HepG2 (cell line): ENCODE data around the gene VSTM1. TPM values are rescaled to one million over a fixed set of nuclear protein-coding genes. Genes with fewer than 3 reads are reported as not detected.

Source experiments
- CEBPZ ChIP-seq: IDR thresholded peaks from 2 replicates; pipeline ENCODE4 v1.6.1; 2012; ENCODE audit warnings: low read length, improper control_type of control experiment
- CENPT ChIP-seq: sonication (generic); formaldehyde crosslinking; IDR thresholded peaks from 2 replicates; pipeline ENCODE4 v1.8.0; 2022; ENCODE audit warnings: low read depth, mild to moderate bottlenecking, moderate library complexity, missing genetic modification reagents
- DPF2 ChIP-seq: sonication (generic); formaldehyde crosslinking; IDR thresholded peaks from 2 replicates; pipeline ENCODE4 v1.4.0; 2020; ENCODE audit warnings: mild to moderate bottlenecking, low read depth, missing genetic modification reagents, borderline replicate concordance
- FOXO1 ChIP-seq: sonication (generic); formaldehyde crosslinking; IDR thresholded peaks from 2 replicates; pipeline ENCODE4 v1.4.0; 2020; ENCODE audit warnings: missing genetic modification reagents
- GLI4 ChIP-seq: sonication (generic); formaldehyde crosslinking; IDR thresholded peaks from 2 replicates; pipeline ENCODE4 v1.5.1; 2020; ENCODE audit warnings: missing genetic modification reagents, mild to moderate bottlenecking, moderate library complexity, borderline replicate concordance
- ISL2 ChIP-seq: sonication (generic); formaldehyde crosslinking; IDR thresholded peaks from 2 replicates; pipeline ENCODE4 v1.5.0; 2020; ENCODE audit warnings: missing genetic modification reagents
- MNT ChIP-seq: fragments of 450-650 bp; IDR thresholded peaks from 2 replicates; pipeline ENCODE4 v1.6.1; 2016
- ZNF292 ChIP-seq: sonication (generic); formaldehyde crosslinking; IDR thresholded peaks from 2 replicates; pipeline ENCODE4 v1.8.1; 2022; ENCODE audit warnings: mild to moderate bottlenecking, low read depth, missing genetic modification reagents, borderline replicate concordance
- ZNF557 ChIP-seq: sonication (generic); formaldehyde crosslinking; IDR thresholded peaks from 2 replicates; pipeline ENCODE4 v1.4.0; 2020; ENCODE audit warnings: missing genetic modification reagents
- ZNF672 ChIP-seq: sonication (generic); formaldehyde crosslinking; IDR thresholded peaks from 2 replicates; pipeline ENCODE4 v1.8.1; 2022; ENCODE audit warnings: missing genetic modification reagents
- ZNF747 ChIP-seq: sonication (generic); formaldehyde crosslinking; IDR thresholded peaks from 2 replicates; pipeline ENCODE4 v1.8.1; 2023; ENCODE audit warnings: missing genetic modification reagents, mild to moderate bottlenecking, borderline replicate concordance
- ZNF83 ChIP-seq: sonication (generic); formaldehyde crosslinking; IDR thresholded peaks from 2 replicates; pipeline ENCODE4 v1.4.0; 2020; ENCODE audit warnings: missing genetic modification reagents, mild to moderate bottlenecking, borderline replicate concordance
- polyA plus RNA-seq, 8 experiments: library from polyadenylated mRNA; depleted of rRNA in 3 of 8; stranded (reverse) in 7 of 8; unstranded in 1 of 8; fragments of >200 nt; fragmentation: Illumina TruSeq in 4 of 8; extraction: Trizol in 4 of 8; gene quantifications; 2 replicates each; pipeline versions ENCODE4 v1.2.1 to v1.2.3, GENCODE V29; 2011 to 2016; ENCODE audit warnings: low read depth in 4 of 8, missing spikeins in 1 of 8, mixed read lengths in 1 of 8; ENCODE audit not compliant: insufficient read depth in 1 of 8
- total RNA-seq, 5 experiments: library from RNA; depleted of rRNA; stranded (reverse); fragments of >200 nt; fragmentation: Illumina TruSeq; extraction: Trizol; gene quantifications; 2 replicates each; pipeline ENCODE4 v1.2.3, GENCODE V29; 2016; ENCODE audit warnings: low read depth in 1 of 5
- TF ChIP-seq, protein P1 (sequence below): sonication (generic); formaldehyde crosslinking; IDR thresholded peaks from 2 replicates; pipeline ENCODE4 v1.5.0; 2020; ENCODE audit warnings: missing genetic modification reagents
- TF ChIP-seq, protein P2 (sequence below): sonication (generic); formaldehyde crosslinking; IDR thresholded peaks from 2 replicates; pipeline ENCODE4 v1.4.0; 2020; ENCODE audit warnings: missing genetic modification reagents

The VSTM1 gene
- total and polyA plus RNA-seq, 2 of the 13 experiments (the other 11 are each of a cell fraction or from before 2014, with no cell fraction given) = not detected

- no peak for TF ChIP-seq ZNF672 (CRISPR knock-in tag)
- TF ChIP-seq CENPT (CRISPR knock-in tag) = no peak
- TF ChIP-seq, protein P1, sequence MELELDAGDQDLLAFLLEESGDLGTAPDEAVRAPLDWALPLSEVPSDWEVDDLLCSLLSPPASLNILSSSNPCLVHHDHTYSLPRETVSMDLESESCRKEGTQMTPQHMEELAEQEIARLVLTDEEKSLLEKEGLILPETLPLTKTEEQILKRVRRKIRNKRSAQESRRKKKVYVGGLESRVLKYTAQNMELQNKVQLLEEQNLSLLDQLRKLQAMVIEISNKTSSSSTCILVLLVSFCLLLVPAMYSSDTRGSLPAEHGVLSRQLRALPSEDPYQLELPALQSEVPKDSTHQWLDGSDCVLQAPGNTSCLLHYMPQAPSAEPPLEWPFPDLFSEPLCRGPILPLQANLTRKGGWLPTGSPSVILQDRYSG (CRISPR knock-in tag) = no peak
- TF ChIP-seq DPF2 (CRISPR knock-in tag) = no peak
- no peak for TF ChIP-seq MNT
- no peak for TF ChIP-seq ZNF747
- TF ChIP-seq, protein P2, sequence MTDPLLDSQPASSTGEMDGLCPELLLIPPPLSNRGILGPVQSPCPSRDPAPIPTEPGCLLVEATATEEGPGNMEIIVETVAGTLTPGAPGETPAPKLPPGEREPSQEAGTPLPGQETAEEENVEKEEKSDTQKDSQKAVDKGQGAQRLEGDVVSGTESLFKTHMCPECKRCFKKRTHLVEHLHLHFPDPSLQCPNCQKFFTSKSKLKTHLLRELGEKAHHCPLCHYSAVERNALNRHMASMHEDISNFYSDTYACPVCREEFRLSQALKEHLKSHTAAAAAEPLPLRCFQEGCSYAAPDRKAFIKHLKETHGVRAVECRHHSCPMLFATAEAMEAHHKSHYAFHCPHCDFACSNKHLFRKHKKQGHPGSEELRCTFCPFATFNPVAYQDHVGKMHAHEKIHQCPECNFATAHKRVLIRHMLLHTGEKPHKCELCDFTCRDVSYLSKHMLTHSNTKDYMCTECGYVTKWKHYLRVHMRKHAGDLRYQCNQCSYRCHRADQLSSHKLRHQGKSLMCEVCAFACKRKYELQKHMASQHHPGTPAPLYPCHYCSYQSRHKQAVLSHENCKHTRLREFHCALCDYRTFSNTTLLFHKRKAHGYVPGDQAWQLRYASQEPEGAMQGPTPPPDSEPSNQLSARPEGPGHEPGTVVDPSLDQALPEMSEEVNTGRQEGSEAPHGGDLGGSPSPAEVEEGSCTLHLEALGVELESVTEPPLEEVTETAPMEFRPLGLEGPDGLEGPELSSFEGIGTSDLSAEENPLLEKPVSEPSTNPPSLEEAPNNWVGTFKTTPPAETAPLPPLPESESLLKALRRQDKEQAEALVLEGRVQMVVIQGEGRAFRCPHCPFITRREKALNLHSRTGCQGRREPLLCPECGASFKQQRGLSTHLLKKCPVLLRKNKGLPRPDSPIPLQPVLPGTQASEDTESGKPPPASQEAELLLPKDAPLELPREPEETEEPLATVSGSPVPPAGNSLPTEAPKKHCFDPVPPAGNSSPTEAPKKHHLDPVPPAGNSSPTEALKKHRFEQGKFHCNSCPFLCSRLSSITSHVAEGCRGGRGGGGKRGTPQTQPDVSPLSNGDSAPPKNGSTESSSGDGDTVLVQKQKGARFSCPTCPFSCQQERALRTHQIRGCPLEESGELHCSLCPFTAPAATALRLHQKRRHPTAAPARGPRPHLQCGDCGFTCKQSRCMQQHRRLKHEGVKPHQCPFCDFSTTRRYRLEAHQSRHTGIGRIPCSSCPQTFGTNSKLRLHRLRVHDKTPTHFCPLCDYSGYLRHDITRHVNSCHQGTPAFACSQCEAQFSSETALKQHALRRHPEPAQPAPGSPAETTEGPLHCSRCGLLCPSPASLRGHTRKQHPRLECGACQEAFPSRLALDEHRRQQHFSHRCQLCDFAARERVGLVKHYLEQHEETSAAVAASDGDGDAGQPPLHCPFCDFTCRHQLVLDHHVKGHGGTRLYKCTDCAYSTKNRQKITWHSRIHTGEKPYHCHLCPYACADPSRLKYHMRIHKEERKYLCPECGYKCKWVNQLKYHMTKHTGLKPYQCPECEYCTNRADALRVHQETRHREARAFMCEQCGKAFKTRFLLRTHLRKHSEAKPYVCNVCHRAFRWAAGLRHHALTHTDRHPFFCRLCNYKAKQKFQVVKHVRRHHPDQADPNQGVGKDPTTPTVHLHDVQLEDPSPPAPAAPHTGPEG (CRISPR knock-in tag) = no peak
- no peak; the same call in 1 of the 2 replicates for TF ChIP-seq ZNF292
- no peak for TF ChIP-seq FOXO1 (CRISPR knock-in tag)
- no peak for TF ChIP-seq ZNF557
- no peak for TF ChIP-seq CEBPZ
- TF ChIP-seq GLI4 = no peak
- TF ChIP-seq ZNF83 = no peak
- no peak for TF ChIP-seq ISL2 (CRISPR knock-in tag)
Measured at GRCh38 chr19:54021932-54022331, 41.8 kb downstream of the VSTM1 start (continued).
